Sigmoid colon (tissue), 7 donors: Measurements from ENCODE around the gene KIF26B. TPM values are rescaled to one million over a fixed set of nuclear protein-coding genes. Genes with fewer than 3 reads are reported as not detected.

Source experiments
- DNase-seq: peaks from one replicate; pipeline ENCODE4 v3.0.0-alpha.2; 2019
- H3K27ac ChIP-seq, 4 donors: fragments of 200-600 bp; sonication (generic); one replicate each; pipeline ENCODE4 v1.5.1; 2016 to 2019; ENCODE audit warnings: mild to moderate bottlenecking in 1 of 4
- H3K27me3 ChIP-seq, 3 donors: fragments of 200-600 bp; sonication (generic); one replicate each; pipeline ENCODE4 v1.5.1; 2019; ENCODE audit warnings: mild to moderate bottlenecking in 1 of 3
- H3K36me3 ChIP-seq, 4 donors: fragments of 200-600 bp; sonication (generic); one replicate each; pipeline ENCODE4 v1.5.1; 2016 to 2019
- H3K4me1 ChIP-seq, 4 donors: fragments of 200-600 bp; sonication (generic); one replicate each; pipeline ENCODE4 v1.5.1; 2017 to 2019
- H3K4me3 ChIP-seq, 4 donors: fragments of 200-600 bp; sonication (generic); one replicate each; pipeline ENCODE4 v1.5.1; 2017 to 2019; ENCODE audit warnings: mild to moderate bottlenecking in 2 of 4, moderate library complexity in 1 of 4
- H3K9me3 ChIP-seq, 4 donors: fragments of 200-600 bp in 3 of 4; sonication (generic) in 3 of 4; one replicate each; pipeline versions ENCODE4 v1.5.1 to v1.6.1; 2013 to 2019
- EP300 ChIP-seq, 4 donors: sonication (generic); formaldehyde crosslinking; IDR thresholded peaks; one replicate each; pipeline ENCODE4 v1.6.1; 2017; ENCODE audit warnings: antibody characterized with exemption in 4 of 4
- POLR2A ChIP-seq, 2 donors: fragments of 450-650 bp; IDR thresholded peaks; one replicate each; pipeline ENCODE4 v1.6.1; 2016; ENCODE audit warnings: antibody characterized with exemption in 2 of 2, mild to moderate bottlenecking in 2 of 2, moderate library complexity in 2 of 2
- POLR2AphosphoS5 ChIP-seq, 4 donors: sonication (generic); formaldehyde crosslinking; IDR thresholded peaks; one replicate each; pipeline ENCODE4 v1.6.1; 2017; ENCODE audit warnings: antibody characterized with exemption in 4 of 4
- WGBS, 2 donors: extraction: QIAGEN DNeasy Blood & Tissue Kit; methylation state at CpG; one replicate each; pipeline ENCODE4 v1.1.7; 2013; 5-methylcytosine and 5-hydroxymethylcytosine counted together
- intact Hi-C: fragments of 100-400 bp; cut with DNase I; formaldehyde crosslinking; loops from one replicate; pipeline ENCODE4 v1.15.1; 2023
- polyA plus RNA-seq, 3 donors: library from polyadenylated mRNA; stranded (reverse); fragments of 200-250 nt; gene quantifications; one replicate each; pipeline ENCODE4 v1.2.3, GENCODE V29; 2013
- total RNA-seq, 4 donors: library from RNA; depleted of rRNA; stranded (reverse); fragments of >200 nt; gene quantifications; one replicate each; pipeline ENCODE4 v1.1.0, GENCODE V29; 2016
- TF ChIP-seq, protein P1 (sequence below), 4 experiments: fragments of 450-650 bp in 3 of 4; fragments of 200-600 bp in 1 of 4; IDR thresholded peaks; one replicate each; pipeline ENCODE4 v1.5.1; 2016 to 2019; ENCODE audit warnings: antibody characterized with exemption in 4 of 4, mild to moderate bottlenecking in 3 of 4, moderate library complexity in 2 of 4
- donor health status: healthy with polysubstance abuse.
- donor health status: Bipolar disorder and iron deficiency.
- donor health status: healthy.

The KIF26B gene
- total and polyA plus RNA-seq, 7 donors: under 0.01 to 5.5 (median 1.4) TPM; not detected in 1

DNA sequence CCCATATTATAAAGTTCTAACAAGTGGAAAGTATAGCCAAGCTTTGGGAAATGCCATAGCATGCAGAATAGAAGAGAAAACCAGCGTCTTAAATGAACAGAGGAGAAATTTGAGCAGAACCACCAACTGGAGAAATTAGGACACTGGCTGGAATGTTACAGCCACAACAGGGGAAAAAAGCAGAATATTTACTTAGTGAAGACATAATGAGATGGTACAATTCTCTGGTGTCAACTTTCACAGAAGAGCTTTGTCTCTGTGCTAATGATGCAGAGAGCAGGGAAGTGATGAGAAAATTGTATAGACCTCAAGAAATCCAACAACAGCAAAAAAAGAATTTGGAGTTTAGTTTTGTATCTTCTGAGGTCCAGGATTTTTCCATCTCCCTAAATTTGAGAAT is 249.7 kb downstream of the KIF26B start:
- intact Hi-C loops: no loop called here
- H3K4me1 ChIP-seq: no peaks in the 10 kb centered on the region
- WGBS, 2 donors: 66 to 81% methylated on average over 1 of the region's 1 CpG
- no peak overlapping the region for H3K27ac ChIP-seq
- no peaks in the 10 kb centered on the region for H3K27me3 ChIP-seq
- TF ChIP-seq POLR2A (IDR thresholded peaks at IDR 0.05) (no peak), EP300 (IDR thresholded peaks at IDR 0.05) (no peak), POLR2AphosphoS5 (IDR thresholded peaks at IDR 0.05) (no peak)
- TF ChIP-seq, protein P1, sequence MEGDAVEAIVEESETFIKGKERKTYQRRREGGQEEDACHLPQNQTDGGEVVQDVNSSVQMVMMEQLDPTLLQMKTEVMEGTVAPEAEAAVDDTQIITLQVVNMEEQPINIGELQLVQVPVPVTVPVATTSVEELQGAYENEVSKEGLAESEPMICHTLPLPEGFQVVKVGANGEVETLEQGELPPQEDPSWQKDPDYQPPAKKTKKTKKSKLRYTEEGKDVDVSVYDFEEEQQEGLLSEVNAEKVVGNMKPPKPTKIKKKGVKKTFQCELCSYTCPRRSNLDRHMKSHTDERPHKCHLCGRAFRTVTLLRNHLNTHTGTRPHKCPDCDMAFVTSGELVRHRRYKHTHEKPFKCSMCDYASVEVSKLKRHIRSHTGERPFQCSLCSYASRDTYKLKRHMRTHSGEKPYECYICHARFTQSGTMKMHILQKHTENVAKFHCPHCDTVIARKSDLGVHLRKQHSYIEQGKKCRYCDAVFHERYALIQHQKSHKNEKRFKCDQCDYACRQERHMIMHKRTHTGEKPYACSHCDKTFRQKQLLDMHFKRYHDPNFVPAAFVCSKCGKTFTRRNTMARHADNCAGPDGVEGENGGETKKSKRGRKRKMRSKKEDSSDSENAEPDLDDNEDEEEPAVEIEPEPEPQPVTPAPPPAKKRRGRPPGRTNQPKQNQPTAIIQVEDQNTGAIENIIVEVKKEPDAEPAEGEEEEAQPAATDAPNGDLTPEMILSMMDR (IDR thresholded peaks at IDR 0.05): no peak
- no peak overlapping the region for H3K4me3 ChIP-seq
- H3K9me3 ChIP-seq: no peaks in the 10 kb centered on the region
- H3K36me3 ChIP-seq: no peaks in the 10 kb centered on the region
- no peak for DNase-seq

DNA sequence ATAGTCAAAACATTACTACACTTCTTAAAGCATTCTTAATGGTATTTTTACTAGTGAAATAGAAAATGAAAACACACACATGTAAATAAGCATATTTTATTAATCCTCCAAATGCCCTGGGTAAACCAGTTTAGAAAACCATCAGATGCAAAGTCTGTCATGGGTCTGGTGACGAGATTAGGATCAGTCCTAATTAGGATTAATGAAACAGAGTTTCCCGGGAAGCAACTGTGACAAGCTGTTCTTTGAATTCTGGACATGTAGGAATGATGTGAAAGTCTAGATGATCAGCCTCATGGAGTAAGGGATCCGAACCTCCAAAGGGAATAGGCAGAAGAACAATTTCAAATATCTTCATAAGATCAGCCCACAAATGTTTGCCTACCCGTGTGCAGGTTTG is 250.2 kb downstream of the KIF26B start:
- no peak for DNase-seq
- no peak overlapping the region for H3K4me3 ChIP-seq
- H3K27ac ChIP-seq: no peak overlapping the region
- intact Hi-C loops: no loop called here
- WGBS, 2 donors: 56 to 74% methylated on average over 4 of the region's 4 CpGs
- TF ChIP-seq POLR2AphosphoS5 (IDR thresholded peaks at IDR 0.05): no peak
- TF ChIP-seq, protein P1 (IDR thresholded peaks at IDR 0.05): no peak
- no peak for TF ChIP-seq POLR2A (IDR thresholded peaks at IDR 0.05)
- TF ChIP-seq EP300 (IDR thresholded peaks at IDR 0.05): no peak
- H3K27me3 ChIP-seq: no peaks in the 10 kb centered on the region
- H3K9me3 ChIP-seq: no peaks in the 10 kb centered on the region
- H3K36me3 ChIP-seq: no peaks in the 10 kb centered on the region
- H3K4me1 ChIP-seq: no peaks in the 10 kb centered on the region

DNA sequence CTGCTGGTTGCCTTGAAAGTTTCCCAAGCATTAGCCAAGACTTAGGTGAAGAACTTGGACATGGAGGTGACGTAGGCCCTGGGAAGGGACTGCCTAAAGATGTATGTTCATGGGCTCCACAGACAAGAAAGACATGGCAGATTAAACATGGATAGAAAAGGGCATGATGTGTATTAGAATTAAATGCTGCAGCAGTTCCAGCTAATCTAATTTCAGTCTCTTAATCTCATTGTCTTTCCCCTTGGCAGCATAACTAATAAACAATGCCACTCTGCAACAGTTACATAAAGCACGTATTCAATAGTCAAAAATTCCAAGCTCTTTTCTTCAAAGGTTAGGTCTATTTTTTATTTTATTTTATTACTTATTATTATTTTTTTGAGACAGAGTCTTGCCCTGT is 251.6 kb downstream of the KIF26B start:
- intact Hi-C loops: no loop called here

DNA sequence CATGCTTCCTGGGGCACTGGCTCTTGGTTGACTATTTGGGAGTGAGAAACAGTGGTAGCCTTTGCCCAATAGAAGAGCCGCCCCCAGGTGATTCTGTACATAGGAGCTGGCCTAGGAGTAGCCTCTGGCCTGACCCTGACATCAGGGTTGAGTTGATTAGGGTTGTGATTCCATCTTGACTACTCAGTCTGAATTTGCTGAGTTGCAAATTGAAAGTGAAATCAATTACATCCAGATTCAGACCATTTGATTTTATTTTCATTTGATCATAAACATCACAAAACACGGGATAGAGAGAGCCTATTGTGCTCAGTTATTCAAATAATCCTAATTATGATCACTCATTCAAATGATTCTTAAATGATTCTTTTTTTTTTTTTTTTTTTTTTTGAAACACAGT is 253.2 kb downstream of the KIF26B start:
- H3K9me3 ChIP-seq: no peaks in the 10 kb centered on the region
- no peak overlapping the region for H3K27ac ChIP-seq
- no peaks in the 10 kb centered on the region for H3K36me3 ChIP-seq
- H3K4me3 ChIP-seq: no peak overlapping the region
- no peak for DNase-seq
- intact Hi-C loops: no loop called here
- H3K4me1 ChIP-seq: peaks cover 0 to 4% (median 0%) of the 10 kb centered on the region in 4 donors
- WGBS, 2 donors: 54 to 85% methylated on average over 2 of the region's 2 CpGs
- TF ChIP-seq, protein P1 (IDR thresholded peaks at IDR 0.05): no peak
- TF ChIP-seq EP300 (IDR thresholded peaks at IDR 0.05) (no peak), POLR2AphosphoS5 (IDR thresholded peaks at IDR 0.05) (no peak)
- no peaks in the 10 kb centered on the region for H3K27me3 ChIP-seq

More for the DNA sequence above, 251.6 kb downstream of the KIF26B start:
- Histone ChIP-seq H3K27ac (no peak overlapping the region), H3K27me3 (no peaks in the 10 kb centered on the region), H3K4me3 (no peak overlapping the region), H3K9me3 (no peaks in the 10 kb centered on the region), H3K36me3 (no peaks in the 10 kb centered on the region), H3K4me1 (peaks cover 0 to under 1% (median 0%) of the 10 kb centered on the region in 4 donors)
- DNase-seq: no peak
- WGBS, 2 donors: 79 to 92% methylated on average over 2 of the region's 2 CpGs
- TF ChIP-seq POLR2A (IDR thresholded peaks at IDR 0.05) (no peak), EP300 (IDR thresholded peaks at IDR 0.05) (no peak), POLR2AphosphoS5 (IDR thresholded peaks at IDR 0.05) (no peak)
- TF ChIP-seq, protein P1 (IDR thresholded peaks at IDR 0.05): no peak
